Measurements from ENCODE around the gene IER3. TPM values are rescaled to one million over a fixed set of nuclear protein-coding genes. Genes with fewer than 3 reads are reported as not detected.

Gene IER3
- total and polyA plus RNA-seq, 4 donors = 1.3 to 8.1 (median 6.7) TPM

GRCh38 chr6:30703011-30703410 lies 41.3 kb downstream of the IER3 start:
- 96% methylated on average over 10 of the region's 10 CpGs for WGBS
- Histone ChIP-seq H3K9ac (ENCODE audit: low read depth in 1 of 2, low read length in 2 of 2) (no peak overlapping the region), H3K4me1 (ENCODE audit: control insufficient read depth in 4 of 4, insufficient read depth in 4 of 4, low read length in 3 of 4) (peaks cover 4 to 17% (median 14%) of the 10 kb centered on the region in 4 donors), H3K9me3 (ENCODE audit: control insufficient read depth in 4 of 4, low read length in 3 of 4) (no peaks in the 10 kb centered on the region), H3K27me3 (ENCODE audit: control insufficient read depth in 4 of 4, insufficient read depth in 4 of 4, low read length in 3 of 4) (no peaks in the 10 kb centered on the region), H3K36me3 (ENCODE audit: control insufficient read depth in 4 of 4, insufficient read depth in 3 of 4, low read depth in 1 of 4, low read length in 3 of 4) (peaks cover 5 to 22% (median 9%) of the 10 kb centered on the region in 4 donors), H3K4me3 (ENCODE audit: low read depth in 1 of 3, low read length in 3 of 3) (no peak overlapping the region), H3K27ac (ENCODE audit: low read depth in 1 of 2, low read length in 2 of 2) (no peak overlapping the region)
- no peak for TF ChIP-seq JUND (IDR thresholded peaks at IDR 0.05)
- TF ChIP-seq TAF1 (conservative IDR thresholded peaks at IDR 0.05) = no peak
- no peak for TF ChIP-seq CTCF (IDR thresholded peaks at IDR 0.05; ENCODE audit: low read depth, low read length, missing input control)
- TF ChIP-seq MAX (IDR thresholded peaks at IDR 0.05) = no peak
- no peak for TF ChIP-seq ZBTB33 (IDR thresholded peaks at IDR 0.05)
- no peak for TF ChIP-seq HNF4A (conservative IDR thresholded peaks at IDR 0.05)
- TF ChIP-seq REST (IDR thresholded peaks at IDR 0.05) = no peak
- no peak for TF ChIP-seq SP1 (IDR thresholded peaks at IDR 0.05)
- no peak for TF ChIP-seq YY1 (IDR thresholded peaks at IDR 0.05)
- TF ChIP-seq ATF3 (IDR thresholded peaks at IDR 0.05) = no peak
- TF ChIP-seq RAD21 (IDR thresholded peaks at IDR 0.05) = no peak
- DNase-seq (ENCODE audit: low spot score) = no peak

GRCh38 chr6:30700340-30700739 lies 44.0 kb downstream of the IER3 start:
- Histone ChIP-seq H3K9me3 (ENCODE audit: control insufficient read depth in 4 of 4, low read length in 3 of 4) (no peaks in the 10 kb centered on the region), H3K27ac (ENCODE audit: low read depth in 1 of 2, low read length in 2 of 2) (no peak overlapping the region), H3K9ac (ENCODE audit: low read depth in 1 of 2, low read length in 2 of 2) (no peak overlapping the region), H3K27me3 (ENCODE audit: control insufficient read depth in 4 of 4, insufficient read depth in 4 of 4, low read length in 3 of 4) (no peaks in the 10 kb centered on the region), H3K4me3 (ENCODE audit: low read depth in 1 of 3, low read length in 3 of 3) (no peak overlapping the region), H3K4me1 (ENCODE audit: control insufficient read depth in 4 of 4, insufficient read depth in 4 of 4, low read length in 3 of 4) (peaks cover 2 to 10% (median 7%) of the 10 kb centered on the region in 4 donors), H3K36me3 (ENCODE audit: control insufficient read depth in 4 of 4, insufficient read depth in 3 of 4, low read depth in 1 of 4, low read length in 3 of 4) (peaks cover 0 to 15% (median 9%) of the 10 kb centered on the region in 4 donors)
- DNase-seq (ENCODE audit: low spot score) = no peak
- WGBS = 32% methylated on average over 4 of the region's 4 CpGs
- TF ChIP-seq ATF3 (IDR thresholded peaks at IDR 0.05) = no peak
- no peak for TF ChIP-seq JUND (IDR thresholded peaks at IDR 0.05)
- TF ChIP-seq RAD21 (IDR thresholded peaks at IDR 0.05) = peak in 1 of 2 donors; percentile 8
- TF ChIP-seq YY1 (IDR thresholded peaks at IDR 0.05) = no peak
- TF ChIP-seq FOXA1 (IDR thresholded peaks at IDR 0.05) = no peak
- TF ChIP-seq EGR1 (IDR thresholded peaks at IDR 0.05; ENCODE audit: low read depth in 2 of 2) = no peak
- TF ChIP-seq CTCF (IDR thresholded peaks at IDR 0.05; ENCODE audit: low read depth, low read length, missing input control) = no peak
- TF ChIP-seq FOXA2 (IDR thresholded peaks at IDR 0.05) = no peak
- no peak for TF ChIP-seq REST (IDR thresholded peaks at IDR 0.05)
- no peak for TF ChIP-seq ZBTB33 (IDR thresholded peaks at IDR 0.05)
- TF ChIP-seq TAF1 (conservative IDR thresholded peaks at IDR 0.05) = no peak

Measured in liver (tissue), 9 donors.